GF-D8 (cell line): ENCODE results near the gene NR2F6.

ENCODE experiments used
- DNase-seq: peaks from one replicate; lab custom pipeline; 2025; lab: John Stamatoyannopoulos, UW

NR2F6 gene

GRCh38 chr19:17237747-17238706 is 7.7 kb downstream of the NR2F6 start:
- DNase-seq = no peak

- DNase-seq = no peak
Observed at GRCh38 chr19:17236811-17237543, 8.7 kb downstream of the NR2F6 start.

GRCh38 chr19:17235971-17236777 is 9.5 kb downstream of the NR2F6 start:
- no peak for DNase-seq

- peak; percentile 40 for DNase-seq
Observed at GRCh38 chr19:17235300-17235970, 10.3 kb downstream of the NR2F6 start.

GRCh38 chr19:17234911-17235299 is 10.8 kb downstream of the NR2F6 start:
- no peak for DNase-seq

- DNase-seq = no peak
Observed at GRCh38 chr19:17232258-17232657, 13.5 kb downstream of the NR2F6 start.

GRCh38 chr19:17229890-17230289 is 15.8 kb downstream of the NR2F6 start:
- DNase-seq = no peak

GRCh38 chr19:17227798-17228367 is 17.8 kb downstream of the NR2F6 start:
- no peak for DNase-seq

GRCh38 chr19:17226002-17226933 is 19.5 kb downstream of the NR2F6 start, which contains the start of gene OCEL1:
Gene OCEL1, plus strand, starts transcription at chr19:17226226. Its CDS starts 22 bp downstream, at chr19:17226248.
- peak; percentile 92 for DNase-seq

- DNase-seq = no peak
Observed at GRCh38 chr19:17225053-17225452, 20.7 kb downstream of the NR2F6 start.

GRCh38 chr19:17220207-17220758 is 25.4 kb downstream of the NR2F6 start:
- DNase-seq = no peak

GRCh38 chr19:17219286-17219685 is 26.4 kb downstream of the NR2F6 start:
- DNase-seq = no peak

- DNase-seq = no peak
Observed at GRCh38 chr19:17216058-17216670, 29.6 kb downstream of the NR2F6 start.

GRCh38 chr19:17215127-17215971 is 30.4 kb downstream of the NR2F6 start, which contains the start of gene USE1:
Gene USE1, plus strand, starts transcription at chr19:17215357. Its CDS starts 49 bp downstream, at chr19:17215406.
- peak; percentile 67 for DNase-seq

GRCh38 chr19:17214508-17215126 is 31.1 kb downstream of the NR2F6 start:
- no peak for DNase-seq

GRCh38 chr19:17213334-17213733 is 32.4 kb downstream of the NR2F6 start:
- DNase-seq = no peak

GRCh38 chr19:17211547-17212446 is 33.9 kb downstream of the NR2F6 start:
- no peak for DNase-seq
